A673 (cell line): Measurements from ENCODE around the gene TMEM235.

Experiments used
- EZH2 ChIP-seq: fragments of 200-600 bp; sonication (generic); IDR thresholded peaks from 2 replicates; pipeline ENCODE4 v1.6.1; 2017; ENCODE audit warnings: borderline replicate concordance, low read depth, mild to moderate bottlenecking, mixed read lengths, antibody characterized with exemption, low read length; ENCODE audit not compliant: poor library complexity, severe bottlenecking
- TF ChIP-seq, protein P1 (sequence below): fragments of 300-800, 200-600 bp; sonication (generic); conservative IDR thresholded peaks from 2 replicates; pipeline ENCODE4 v1.5.1; 2017; ENCODE audit warnings: low read depth, mild to moderate bottlenecking, antibody characterized with exemption, low read length, moderate library complexity, mixed read lengths

DNA sequence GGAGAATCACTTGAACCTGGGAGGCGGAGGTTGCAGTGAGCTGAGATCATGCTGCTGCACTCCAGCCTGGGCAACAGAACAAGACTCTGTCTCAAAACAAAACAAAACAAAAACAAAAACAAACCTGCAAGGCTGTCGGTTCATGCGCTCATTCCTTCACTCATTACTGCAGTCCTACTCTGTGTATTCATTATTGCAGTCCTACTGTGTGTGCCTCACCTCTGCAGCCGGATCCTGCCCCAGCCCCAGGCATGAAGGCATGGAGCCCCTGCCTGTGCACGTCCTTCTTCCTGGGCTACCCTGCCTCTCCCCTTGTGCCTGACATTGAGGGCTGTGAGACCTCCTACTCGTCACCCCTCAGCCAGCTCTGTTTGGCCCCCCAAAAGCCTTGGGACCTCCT lies 57.6 kb downstream of the TMEM235 start:
- TF ChIP-seq, protein P1, sequence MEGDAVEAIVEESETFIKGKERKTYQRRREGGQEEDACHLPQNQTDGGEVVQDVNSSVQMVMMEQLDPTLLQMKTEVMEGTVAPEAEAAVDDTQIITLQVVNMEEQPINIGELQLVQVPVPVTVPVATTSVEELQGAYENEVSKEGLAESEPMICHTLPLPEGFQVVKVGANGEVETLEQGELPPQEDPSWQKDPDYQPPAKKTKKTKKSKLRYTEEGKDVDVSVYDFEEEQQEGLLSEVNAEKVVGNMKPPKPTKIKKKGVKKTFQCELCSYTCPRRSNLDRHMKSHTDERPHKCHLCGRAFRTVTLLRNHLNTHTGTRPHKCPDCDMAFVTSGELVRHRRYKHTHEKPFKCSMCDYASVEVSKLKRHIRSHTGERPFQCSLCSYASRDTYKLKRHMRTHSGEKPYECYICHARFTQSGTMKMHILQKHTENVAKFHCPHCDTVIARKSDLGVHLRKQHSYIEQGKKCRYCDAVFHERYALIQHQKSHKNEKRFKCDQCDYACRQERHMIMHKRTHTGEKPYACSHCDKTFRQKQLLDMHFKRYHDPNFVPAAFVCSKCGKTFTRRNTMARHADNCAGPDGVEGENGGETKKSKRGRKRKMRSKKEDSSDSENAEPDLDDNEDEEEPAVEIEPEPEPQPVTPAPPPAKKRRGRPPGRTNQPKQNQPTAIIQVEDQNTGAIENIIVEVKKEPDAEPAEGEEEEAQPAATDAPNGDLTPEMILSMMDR = no peak
- TF ChIP-seq EZH2 = no peak
